Thymus (tissue), 11 donors: ENCODE results near the gene CNGB1. TPM values are rescaled to one million over a fixed set of nuclear protein-coding genes. Genes with fewer than 3 reads are reported as not detected.
"Not testable (repeated sequence)": the region's sequence is repeated elsewhere in the genome, so short reads cannot be mapped to it uniquely, and the experiment has no call there.

Source experiments
- DNase-seq, 9 donors: peaks; one replicate each; pipeline ENCODE4 v3.0.0-alpha.2; 2013; ENCODE audit warnings: low spot score in 9 of 9, low read depth in 6 of 9, missing footprints in 1 of 9
- H3K27ac ChIP-seq, 2 donors: one replicate each; pipeline ENCODE4 v1.5.1; 2013; ENCODE audit warnings: control low read depth in 1 of 2, low read depth in 1 of 2, low read length in 1 of 2, mild to moderate bottlenecking in 1 of 2, moderate library complexity in 1 of 2
- H3K27me3 ChIP-seq, 2 donors: one replicate each; pipeline ENCODE4 v1.5.1; 2013; ENCODE audit warnings: low read length in 1 of 2; ENCODE audit not compliant: control insufficient read depth in 2 of 2, insufficient read depth in 1 of 2
- H3K36me3 ChIP-seq, 2 donors: one replicate each; pipeline ENCODE4 v1.5.1; 2013; ENCODE audit warnings: low read length in 1 of 2, mild to moderate bottlenecking in 1 of 2, moderate library complexity in 1 of 2; ENCODE audit not compliant: control insufficient read depth in 2 of 2, insufficient read depth in 2 of 2
- H3K4me1 ChIP-seq, 2 donors: one replicate each; pipeline ENCODE4 v1.5.1; 2013; ENCODE audit warnings: low read length in 2 of 2; ENCODE audit not compliant: control insufficient read depth in 2 of 2, insufficient read depth in 2 of 2
- H3K4me3 ChIP-seq, 2 donors: one replicate each; pipeline ENCODE4 v1.5.1; 2013; ENCODE audit warnings: low read length in 2 of 2, control low read depth in 1 of 2, mild to moderate bottlenecking in 1 of 2
- H3K9me3 ChIP-seq, 2 donors: one replicate each; pipeline ENCODE4 v1.5.1; 2013; ENCODE audit warnings: low read length in 1 of 2, mild to moderate bottlenecking in 1 of 2; ENCODE audit not compliant: control insufficient read depth in 2 of 2, insufficient read depth in 1 of 2
- WGBS: extraction: QIAGEN DNeasy Blood & Tissue Kit; methylation state at CpG from one replicate; pipeline ENCODE4 v1.1.7; 2013; 5-methylcytosine and 5-hydroxymethylcytosine counted together
- polyA plus RNA-seq: library from polyadenylated mRNA; stranded (reverse); fragments of 200-250 nt; gene quantifications from one replicate; pipeline ENCODE4 v1.2.3, GENCODE V29; 2013
- total RNA-seq: library from RNA; stranded (reverse); fragments of 120-200 nt; gene quantifications from one replicate; pipeline ENCODE4 v1.2.4, GENCODE V29; 2013
- donor health status: healthy.

The CNGB1 gene
- total and polyA plus RNA-seq, 2 donors = 0.19 to 0.43 TPM

DNA sequence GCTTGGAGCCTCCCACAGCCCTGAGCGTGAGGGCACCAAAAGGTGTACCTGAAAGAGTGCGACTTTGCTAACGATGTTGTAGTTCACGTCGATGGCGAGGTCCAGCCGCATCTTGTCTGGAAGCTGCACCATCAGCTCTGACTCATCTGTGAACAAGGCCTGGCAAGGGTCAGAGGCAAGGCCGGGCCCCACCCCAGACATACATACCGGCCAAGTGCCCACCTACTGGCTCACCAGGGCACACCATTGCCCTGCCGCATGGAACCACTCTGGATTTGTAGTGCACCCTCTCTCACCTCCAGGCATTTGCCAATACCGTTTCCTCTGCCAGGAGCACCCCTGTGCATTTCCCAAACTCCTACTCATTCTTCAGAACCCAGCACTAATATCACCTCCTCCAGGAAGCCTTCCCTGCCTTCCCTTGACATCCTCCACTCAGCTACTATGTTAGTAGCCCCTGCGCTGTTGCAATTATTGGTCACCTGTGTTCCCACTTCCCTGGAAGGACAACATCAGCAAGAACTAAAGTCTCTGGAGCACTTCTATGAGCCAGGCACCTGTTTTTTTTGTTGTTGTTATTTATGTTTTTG, 69.4 kb downstream of the CNGB1 start:
- Histone ChIP-seq H3K27me3 (peaks cover 0 to 12% of the 10 kb centered on the region in 2 donors), H3K4me1 (no peaks in the 10 kb centered on the region), H3K36me3 (no peaks in the 10 kb centered on the region), H3K27ac (no peak overlapping the region), H3K9me3 (no peaks in the 10 kb centered on the region), H3K4me3 (no peak overlapping the region)
- 95% methylated on average over 12 of the region's 12 CpGs for WGBS
- no peak for DNase-seq

DNA sequence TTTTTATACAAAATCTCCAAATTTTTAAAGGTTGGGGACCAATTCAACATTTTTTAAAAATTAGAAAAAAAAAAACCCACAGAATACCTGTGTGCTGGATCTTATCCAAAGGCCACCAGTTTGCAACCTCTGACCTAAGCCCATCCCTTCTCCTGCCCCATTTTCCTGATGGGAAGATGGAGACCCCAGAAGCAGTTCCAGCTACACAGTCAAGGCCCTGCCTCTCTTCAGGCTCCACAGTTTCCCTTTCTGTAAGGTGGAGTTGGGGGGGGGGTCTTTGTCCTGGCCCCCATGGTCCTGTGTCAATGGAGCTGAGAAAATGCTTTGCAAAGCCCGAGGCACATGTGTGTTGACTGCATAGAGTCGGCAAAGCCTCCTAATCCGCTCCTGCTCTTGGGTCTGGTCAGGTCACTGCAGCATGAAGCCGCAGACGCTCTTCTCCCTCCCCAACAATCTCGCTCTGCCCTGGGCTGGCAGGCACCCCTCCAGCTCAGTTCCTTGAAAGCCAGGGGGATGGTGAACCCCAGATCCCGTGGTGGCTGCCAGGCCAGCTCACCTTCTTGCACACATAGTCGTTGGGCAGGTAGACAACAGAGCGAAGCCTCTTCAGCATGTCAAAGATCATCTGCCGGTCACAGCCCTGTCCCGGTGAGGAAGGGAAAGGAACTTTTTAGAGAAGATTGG, 70.0 kb downstream of the CNGB1 start:
- peaks cover 0 to 6% of the 10 kb centered on the region in 2 donors for H3K27me3 ChIP-seq
- no peaks in the 10 kb centered on the region for H3K36me3 ChIP-seq
- no peak for DNase-seq
- no peaks in the 10 kb centered on the region for H3K4me1 ChIP-seq
- no peak overlapping the region for H3K4me3 ChIP-seq
- no peak overlapping the region for H3K27ac ChIP-seq
- 91% methylated on average over 11 of the region's 11 CpGs for WGBS
- no peaks in the 10 kb centered on the region for H3K9me3 ChIP-seq

DNA sequence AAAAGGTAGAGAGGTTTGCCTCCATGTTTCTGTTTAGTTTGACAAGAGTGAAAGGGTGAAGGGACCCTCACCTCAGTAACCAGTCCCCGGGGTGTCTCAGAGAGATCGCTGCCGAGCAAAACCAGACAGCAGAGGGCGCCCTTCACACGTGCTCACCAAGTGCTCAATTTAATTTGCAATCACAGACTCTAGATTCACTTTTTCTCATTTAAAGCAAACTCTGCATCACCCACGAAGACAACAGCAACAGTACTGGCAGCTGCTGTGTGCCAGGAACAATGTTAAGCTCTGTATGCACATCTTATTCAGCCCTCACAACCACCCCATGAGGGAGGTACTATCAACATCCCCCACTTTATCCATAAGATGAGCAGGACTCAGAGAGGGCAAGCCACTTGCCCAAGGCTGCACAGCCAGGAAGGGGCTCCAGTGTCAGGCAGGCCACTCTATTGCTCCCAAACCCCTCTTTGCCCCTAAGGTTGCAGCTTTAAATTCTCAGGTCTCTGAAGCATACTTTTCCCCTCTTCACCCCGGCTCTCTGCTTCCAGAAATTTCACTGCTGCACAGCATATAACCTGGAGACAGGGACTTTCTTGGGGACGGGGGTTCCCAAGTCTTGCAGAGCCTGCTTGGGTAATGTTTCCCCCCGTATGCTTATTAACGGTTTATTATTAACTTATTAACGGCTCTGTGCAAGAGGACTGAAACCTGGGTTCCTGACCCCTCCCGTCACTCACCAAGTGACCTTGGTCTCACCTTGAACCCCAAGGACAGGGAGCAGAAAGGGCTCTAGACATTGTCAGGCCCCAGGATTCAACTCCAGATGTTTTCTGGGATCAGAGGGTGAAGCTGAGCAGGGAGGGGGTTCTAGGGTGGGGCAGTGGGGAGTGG, 70.9 kb downstream of the CNGB1 start:
- 46% methylated on average over 12 of the region's 12 CpGs for WGBS
- H3K27me3 ChIP-seq = peaks cover 0 to 4% of the 10 kb centered on the region in 2 donors
- DNase-seq = peak; percentile 24 to 82 (median 51)

DNA sequence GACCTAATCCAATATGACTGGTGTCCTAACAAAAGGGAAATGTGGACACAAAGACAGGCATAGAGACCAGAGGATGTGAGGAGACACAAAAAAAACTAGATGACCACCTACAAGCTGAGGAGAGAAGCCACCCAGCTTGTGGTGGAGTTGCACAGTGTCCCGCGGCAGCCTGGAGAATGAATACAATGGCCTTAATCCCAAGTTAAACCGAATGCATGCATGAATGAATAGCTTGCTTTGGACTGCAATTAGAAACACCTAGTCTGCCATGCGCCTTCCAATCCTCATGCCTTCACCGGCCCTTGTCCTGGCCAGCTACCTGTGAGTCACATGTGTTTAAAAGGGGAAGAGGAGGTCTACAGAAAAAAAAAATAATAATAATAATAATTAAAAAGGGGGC, 72.0 kb downstream of the CNGB1 start:
- peaks cover 0 to 3% of the 10 kb centered on the region in 2 donors for H3K4me1 ChIP-seq
- peaks cover 0 to 4% of the 10 kb centered on the region in 2 donors for H3K27me3 ChIP-seq
- H3K36me3 ChIP-seq = no peaks in the 10 kb centered on the region
- H3K27ac ChIP-seq = no peak overlapping the region
- DNase-seq = no peak
- no peaks in the 10 kb centered on the region for H3K9me3 ChIP-seq
- WGBS = 92% methylated on average over 5 of the region's 5 CpGs
- no peak overlapping the region for H3K4me3 ChIP-seq

More for the DNA sequence above, 70.9 kb downstream of the CNGB1 start:
- H3K9me3 ChIP-seq = no peaks in the 10 kb centered on the region
- H3K27ac ChIP-seq = no peak overlapping the region
- no peaks in the 10 kb centered on the region for H3K36me3 ChIP-seq
- no peak overlapping the region for H3K4me3 ChIP-seq
- no peaks in the 10 kb centered on the region for H3K4me1 ChIP-seq

DNA sequence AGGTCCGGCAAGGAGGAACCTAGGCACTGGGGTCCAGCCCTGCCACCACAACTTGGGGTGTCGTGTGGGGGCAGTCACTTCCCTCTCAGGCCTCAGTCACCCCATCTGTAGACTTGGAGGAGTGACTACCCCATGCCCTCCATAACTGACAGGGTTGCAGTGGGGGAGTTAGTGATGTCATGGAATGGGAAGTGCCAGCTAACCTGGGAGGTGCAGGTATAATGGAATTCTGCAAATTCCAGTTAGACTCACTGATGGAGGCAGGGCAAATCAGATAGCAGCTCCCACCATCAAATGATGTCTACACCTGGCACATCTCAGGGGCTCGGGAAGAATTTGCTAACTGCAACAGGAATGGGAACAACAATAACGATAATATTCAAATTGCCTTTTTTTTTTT, 72.9 kb downstream of the CNGB1 start:
- Histone ChIP-seq H3K36me3 (no peaks in the 10 kb centered on the region), H3K9me3 (no peaks in the 10 kb centered on the region), H3K27me3 (peaks cover 0 to 4% of the 10 kb centered on the region in 2 donors), H3K4me3 (no peak overlapping the region), H3K27ac (no peak overlapping the region), H3K4me1 (peaks cover 0 to 3% of the 10 kb centered on the region in 2 donors)
- no peak for DNase-seq
- WGBS = 85% methylated on average over 4 of the region's 4 CpGs

DNA sequence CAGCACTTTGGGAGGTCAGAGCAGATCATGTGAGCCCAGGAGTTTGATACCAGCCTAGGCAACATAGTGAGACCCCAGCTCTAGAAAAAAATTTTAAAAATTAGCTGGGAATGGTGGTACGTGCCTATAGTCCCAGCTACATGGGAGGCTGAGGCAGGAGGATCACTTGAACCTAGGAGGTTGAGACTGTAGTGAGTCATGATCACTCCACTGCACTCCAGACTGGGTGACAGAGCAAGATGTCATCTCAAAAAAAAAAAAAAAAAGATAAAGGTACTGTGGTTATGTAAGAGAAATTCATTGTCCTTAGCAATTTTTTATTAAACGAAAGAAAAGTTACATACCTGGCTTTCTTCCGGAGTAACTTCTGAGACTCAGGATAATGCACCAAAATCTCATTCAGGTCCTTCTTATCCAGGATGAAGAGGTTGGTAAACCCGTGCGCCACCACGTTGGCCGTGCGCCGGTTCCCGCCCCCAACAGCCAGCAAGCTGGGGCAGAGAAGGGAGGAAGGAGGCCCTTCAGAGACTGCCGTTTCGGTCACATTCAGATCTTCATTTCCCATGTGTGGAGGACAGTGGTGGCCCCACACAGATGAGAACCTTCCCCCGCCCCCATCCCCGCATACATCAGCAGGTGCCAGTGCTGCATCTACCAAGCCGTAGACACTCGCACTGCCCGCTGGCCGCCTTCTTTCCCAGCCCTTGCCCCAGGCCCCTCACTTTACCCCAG, 73.7 kb downstream of the CNGB1 start:
- Histone ChIP-seq H3K27ac (no peak overlapping the region), H3K27me3 (peaks cover 0 to 7% of the 10 kb centered on the region in 2 donors), H3K4me3 (no peak overlapping the region), H3K36me3 (no peaks in the 10 kb centered on the region), H3K9me3 (no peaks in the 10 kb centered on the region), H3K4me1 (peaks cover 0 to 5% of the 10 kb centered on the region in 2 donors)
- no peak for DNase-seq
- 92% methylated on average over 18 of the region's 18 CpGs for whole genome bisulfite sequencing

DNA sequence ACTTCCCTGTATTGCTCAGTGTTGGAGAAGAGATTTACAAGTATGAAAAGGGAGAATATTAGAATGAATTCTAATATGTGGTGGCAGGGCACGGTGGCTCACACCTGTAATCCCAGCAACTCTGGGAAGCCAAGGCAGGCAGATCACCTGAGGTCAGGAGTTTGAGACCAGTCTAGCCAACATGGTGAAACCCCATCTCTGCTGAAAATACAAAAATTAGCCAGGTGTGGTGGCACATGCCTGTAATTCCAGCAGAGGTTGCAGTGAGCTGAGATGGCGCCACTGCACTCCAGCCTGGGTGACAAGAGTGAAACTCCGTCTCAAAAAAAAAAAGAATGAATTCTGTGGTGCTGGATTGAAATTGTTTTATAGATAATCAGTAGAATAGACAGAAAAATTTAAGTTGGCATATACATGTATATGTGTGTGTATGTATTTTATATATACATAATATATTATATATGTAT, 75.8 kb downstream of the CNGB1 start:
- not testable (repeated sequence) for H3K9me3 ChIP-seq, DNase-seq, H3K4me1 ChIP-seq, H3K36me3 ChIP-seq, H3K27me3 ChIP-seq, H3K27ac ChIP-seq, H3K4me3 ChIP-seq
- 97% methylated on average over 3 of the region's 3 CpGs for WGBS

DNA sequence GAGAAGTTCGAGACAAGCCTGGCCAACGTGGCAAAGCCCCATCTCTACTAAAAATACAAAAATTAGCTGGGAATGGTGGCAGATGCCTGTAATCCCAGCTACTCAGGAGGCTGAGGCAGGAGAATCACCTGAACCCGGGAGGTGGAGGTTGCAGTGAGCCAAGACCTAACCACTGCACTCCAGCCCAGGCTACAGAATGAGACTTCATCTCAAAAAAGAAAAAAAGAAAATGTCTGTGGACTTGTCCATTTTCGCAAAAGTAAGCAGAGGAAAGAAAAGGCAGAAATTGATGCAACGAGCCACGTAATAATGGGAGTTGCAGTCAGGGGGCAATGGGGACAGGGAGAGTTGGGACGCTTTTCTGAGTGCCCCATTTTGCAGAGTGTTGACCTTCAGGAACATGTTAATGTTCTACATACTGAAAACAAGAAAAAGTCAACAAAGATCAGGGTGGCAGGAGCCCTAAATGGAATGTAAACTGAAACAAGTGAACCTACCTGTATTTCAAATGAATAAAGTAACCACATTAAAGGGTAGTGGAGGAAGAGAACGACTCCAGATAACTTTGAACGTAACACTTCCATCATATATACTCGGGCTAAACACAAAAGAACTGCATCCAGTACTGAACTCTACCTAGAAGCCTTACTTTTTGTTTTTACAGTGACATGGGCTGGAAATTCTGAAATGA, 76.4 kb downstream of the CNGB1 start:
- Histone ChIP-seq H3K27ac (no peak overlapping the region), H3K36me3 (no peaks in the 10 kb centered on the region), H3K27me3 (peaks cover 0 to 3% of the 10 kb centered on the region in 2 donors), H3K4me1 (peaks cover 0 to 5% of the 10 kb centered on the region in 2 donors), H3K4me3 (no peak overlapping the region), H3K9me3 (no peaks in the 10 kb centered on the region)
- 71% methylated on average over 10 of the region's 10 CpGs for WGBS
- no peak for DNase-seq
